Sigmoid colon (tissue), 7 donors: Measurements from ENCODE around the gene LUZP2. TPM values are rescaled to one million over a fixed set of nuclear protein-coding genes. Genes with fewer than 3 reads are reported as not detected.

Experiments
- DNase-seq: peaks from one replicate; pipeline ENCODE4 v3.0.0-alpha.2; 2019
- H3K27ac ChIP-seq, 4 donors: fragments of 200-600 bp; sonication (generic); one replicate each; pipeline ENCODE4 v1.5.1; 2016 to 2019; ENCODE audit warnings: mild to moderate bottlenecking in 1 of 4
- H3K27me3 ChIP-seq, 3 donors: fragments of 200-600 bp; sonication (generic); one replicate each; pipeline ENCODE4 v1.5.1; 2019; ENCODE audit warnings: mild to moderate bottlenecking in 1 of 3
- H3K36me3 ChIP-seq, 4 donors: fragments of 200-600 bp; sonication (generic); one replicate each; pipeline ENCODE4 v1.5.1; 2016 to 2019
- H3K4me1 ChIP-seq, 4 donors: fragments of 200-600 bp; sonication (generic); one replicate each; pipeline ENCODE4 v1.5.1; 2017 to 2019
- H3K4me3 ChIP-seq, 4 donors: fragments of 200-600 bp; sonication (generic); one replicate each; pipeline ENCODE4 v1.5.1; 2017 to 2019; ENCODE audit warnings: mild to moderate bottlenecking in 2 of 4, moderate library complexity in 1 of 4
- H3K9me3 ChIP-seq, 4 donors: fragments of 200-600 bp in 3 of 4; sonication (generic) in 3 of 4; one replicate each; pipeline versions ENCODE4 v1.5.1 to v1.6.1; 2013 to 2019
- CTCF ChIP-seq, 4 experiments: fragments of 450-650 bp in 3 of 4; fragments of 200-600 bp in 1 of 4; IDR thresholded peaks; one replicate each; pipeline ENCODE4 v1.5.1; 2016 to 2019; ENCODE audit warnings: antibody characterized with exemption in 4 of 4, mild to moderate bottlenecking in 3 of 4, moderate library complexity in 2 of 4
- EP300 ChIP-seq, 4 donors: sonication (generic); formaldehyde crosslinking; IDR thresholded peaks; one replicate each; pipeline ENCODE4 v1.6.1; 2017; ENCODE audit warnings: antibody characterized with exemption in 4 of 4
- POLR2A ChIP-seq, 2 donors: fragments of 450-650 bp; IDR thresholded peaks; one replicate each; pipeline ENCODE4 v1.6.1; 2016; ENCODE audit warnings: antibody characterized with exemption in 2 of 2, mild to moderate bottlenecking in 2 of 2, moderate library complexity in 2 of 2
- POLR2AphosphoS5 ChIP-seq, 4 donors: sonication (generic); formaldehyde crosslinking; IDR thresholded peaks; one replicate each; pipeline ENCODE4 v1.6.1; 2017; ENCODE audit warnings: antibody characterized with exemption in 4 of 4
- WGBS, 2 donors: extraction: QIAGEN DNeasy Blood & Tissue Kit; methylation state at CpG; one replicate each; pipeline ENCODE4 v1.1.7; 2013; 5-methylcytosine and 5-hydroxymethylcytosine counted together
- intact Hi-C: fragments of 100-400 bp; cut with DNase I; formaldehyde crosslinking; loops from one replicate; pipeline ENCODE4 v1.15.1; 2023
- polyA plus RNA-seq, 3 donors: library from polyadenylated mRNA; stranded (reverse); fragments of 200-250 nt; gene quantifications; one replicate each; pipeline ENCODE4 v1.2.3, GENCODE V29; 2013
- total RNA-seq, 4 donors: library from RNA; depleted of rRNA; stranded (reverse); fragments of >200 nt; gene quantifications; one replicate each; pipeline ENCODE4 v1.1.0, GENCODE V29; 2016
- donor health status: healthy with polysubstance abuse.
- donor health status: Bipolar disorder and iron deficiency.
- donor health status: healthy.

Gene LUZP2
- total and polyA plus RNA-seq, 7 donors: 0.16 to 2.1 (median 0.83) TPM

GRCh38 chr11:25048632-25049031, 551.8 kb downstream of the LUZP2 start:
- no peak for DNase-seq
- intact Hi-C loops: no loop called here
- TF ChIP-seq POLR2A (IDR thresholded peaks at IDR 0.05) (no peak), CTCF (IDR thresholded peaks at IDR 0.05) (no peak), POLR2AphosphoS5 (IDR thresholded peaks at IDR 0.05) (no peak), EP300 (IDR thresholded peaks at IDR 0.05) (no peak)
- WGBS, 2 donors: 90 to 93% methylated on average over 1 of the region's 1 CpG
- Histone ChIP-seq H3K36me3 (no peaks in the 10 kb centered on the region), H3K4me3 (no peak overlapping the region), H3K27me3 (no peaks in the 10 kb centered on the region), H3K4me1 (no peaks in the 10 kb centered on the region), H3K27ac (no peak overlapping the region), H3K9me3 (no peaks in the 10 kb centered on the region)

- H3K27me3 ChIP-seq: no peaks in the 10 kb centered on the region
- H3K36me3 ChIP-seq: no peaks in the 10 kb centered on the region
- H3K4me3 ChIP-seq: no peak overlapping the region
- H3K27ac ChIP-seq: no peak overlapping the region
- intact Hi-C loops: no loop called here
- TF ChIP-seq POLR2A (IDR thresholded peaks at IDR 0.05): no peak
- no peak for TF ChIP-seq EP300 (IDR thresholded peaks at IDR 0.05)
- TF ChIP-seq CTCF (IDR thresholded peaks at IDR 0.05): no peak
- no peak for TF ChIP-seq POLR2AphosphoS5 (IDR thresholded peaks at IDR 0.05)
- no peaks in the 10 kb centered on the region for H3K9me3 ChIP-seq
- H3K4me1 ChIP-seq: no peaks in the 10 kb centered on the region
- DNase-seq: no peak
Measured at GRCh38 chr11:25052844-25053243, 556.0 kb downstream of the LUZP2 start.

GRCh38 chr11:25057861-25058260, 561.0 kb downstream of the LUZP2 start:
- Histone ChIP-seq H3K27me3 (no peaks in the 10 kb centered on the region), H3K36me3 (no peaks in the 10 kb centered on the region), H3K4me3 (no peak overlapping the region), H3K27ac (no peak overlapping the region), H3K9me3 (no peaks in the 10 kb centered on the region), H3K4me1 (no peaks in the 10 kb centered on the region)
- DNase-seq: no peak
- intact Hi-C loops: no loop called here
- TF ChIP-seq EP300 (IDR thresholded peaks at IDR 0.05) (no peak), POLR2AphosphoS5 (IDR thresholded peaks at IDR 0.05) (no peak), POLR2A (IDR thresholded peaks at IDR 0.05) (no peak), CTCF (IDR thresholded peaks at IDR 0.05) (no peak)

- intact Hi-C loops: no loop called here
- Histone ChIP-seq H3K4me3 (no peak overlapping the region), H3K27ac (no peak overlapping the region), H3K4me1 (no peaks in the 10 kb centered on the region), H3K9me3 (no peaks in the 10 kb centered on the region), H3K27me3 (no peaks in the 10 kb centered on the region), H3K36me3 (no peaks in the 10 kb centered on the region)
- 21 to 60% methylated on average over 1 of the region's 1 CpG for WGBS, 2 donors
- DNase-seq: no peak
- no peak for TF ChIP-seq POLR2A (IDR thresholded peaks at IDR 0.05)
- no peak for TF ChIP-seq CTCF (IDR thresholded peaks at IDR 0.05)
- no peak for TF ChIP-seq EP300 (IDR thresholded peaks at IDR 0.05)
- TF ChIP-seq POLR2AphosphoS5 (IDR thresholded peaks at IDR 0.05): no peak
Measured at GRCh38 chr11:25065746-25066145, 568.9 kb downstream of the LUZP2 start.

- no peak for DNase-seq
- 26 to 50% methylated on average over 2 of the region's 2 CpGs for WGBS, 2 donors
- Histone ChIP-seq H3K36me3 (no peaks in the 10 kb centered on the region), H3K9me3 (no peaks in the 10 kb centered on the region), H3K4me1 (no peaks in the 10 kb centered on the region), H3K27me3 (no peaks in the 10 kb centered on the region), H3K27ac (no peak overlapping the region), H3K4me3 (no peak overlapping the region)
- TF ChIP-seq POLR2AphosphoS5 (IDR thresholded peaks at IDR 0.05) (no peak), EP300 (IDR thresholded peaks at IDR 0.05) (no peak), CTCF (IDR thresholded peaks at IDR 0.05) (no peak), POLR2A (IDR thresholded peaks at IDR 0.05) (no peak)
- intact Hi-C loops: no loop called here
Measured at GRCh38 chr11:25066706-25067105, 569.9 kb downstream of the LUZP2 start.
